Gastroesophageal sphincter (tissue), 4 donors: ENCODE results near the gene LLGL2. TPM values are rescaled to one million over a fixed set of nuclear protein-coding genes. Genes with fewer than 3 reads are reported as not detected.
"Not testable (repeated sequence)": the region's sequence is repeated elsewhere in the genome, so short reads cannot be mapped to it uniquely, and the experiment has no call there.

ENCODE experiments used
- ATAC-seq: fragments of 150-250 bp; one replicate; pipeline ENCODE4 v1.9.1; 2016; ENCODE audit warnings: mild to moderate bottlenecking, moderate library complexity
- H3K27ac ChIP-seq, 4 donors: fragments of 200-600 bp; sonication (generic) in 3 of 4; 1 replicate in 3 of 4; 2 replicates in 1 of 4; pipeline ENCODE4 v1.5.1; 2016 to 2019
- H3K27me3 ChIP-seq: fragments of 200-600 bp; sonication (generic); one replicate; pipeline ENCODE4 v1.5.1; 2019
- H3K36me3 ChIP-seq, 2 donors: fragments of 200-600 bp; sonication (generic); one replicate each; pipeline ENCODE4 v1.5.1; 2019; ENCODE audit warnings: control low read depth in 1 of 2
- H3K4me1 ChIP-seq, 3 donors: fragments of 200-600 bp; sonication (generic); 1 replicate in 2 of 3; 2 replicates in 1 of 3; pipeline ENCODE4 v1.5.1; 2016 to 2019; ENCODE audit warnings: control low read depth in 2 of 3
- H3K4me3 ChIP-seq, 2 donors: fragments of 200-600 bp; sonication (generic); one replicate each; pipeline ENCODE4 v1.5.1; 2019; ENCODE audit warnings: mild to moderate bottlenecking in 1 of 2, moderate library complexity in 1 of 2
- H3K9me3 ChIP-seq, 3 donors: fragments of 200-600 bp; sonication (generic); one replicate each; pipeline ENCODE4 v1.5.1; 2017 to 2019; ENCODE audit warnings: control low read depth in 2 of 3
- EP300 ChIP-seq: sonication (generic); formaldehyde crosslinking; IDR thresholded peaks from one replicate; pipeline ENCODE4 v1.6.1; 2017; ENCODE audit warnings: antibody characterized with exemption, mild to moderate bottlenecking
- POLR2A ChIP-seq, 2 donors: fragments of 450-650 bp; IDR thresholded peaks; one replicate each; pipeline ENCODE4 v1.6.1; 2017; ENCODE audit warnings: antibody characterized with exemption in 2 of 2, mild to moderate bottlenecking in 2 of 2, moderate library complexity in 1 of 2
- POLR2AphosphoS5 ChIP-seq: sonication (generic); formaldehyde crosslinking; IDR thresholded peaks from one replicate; pipeline ENCODE4 v1.6.1; 2017; ENCODE audit warnings: antibody characterized with exemption
- WGBS, 2 donors: methylation state at CpG; one replicate each; pipeline ENCODE4 v1.1.5; 2018; ENCODE audit warnings: low coverage in 1 of 2; 5-methylcytosine and 5-hydroxymethylcytosine counted together
- total RNA-seq, 4 donors: library from RNA; depleted of rRNA; stranded (reverse); fragments of >200 nt; gene quantifications; one replicate each; pipeline ENCODE4 v1.1.0, GENCODE V29; 2016
- TF ChIP-seq, protein P1 (sequence below), 4 experiments: fragments of 200-600 bp in 2 of 4; fragments of 450-650 bp in 2 of 4; sonication (generic) in 1 of 4; IDR thresholded peaks; one replicate each; pipeline ENCODE4 v1.5.1; 2017 to 2019; ENCODE audit warnings: antibody characterized with exemption in 4 of 4, mild to moderate bottlenecking in 2 of 4, moderate library complexity in 2 of 4

Gene LLGL2
- total RNA-seq, 4 donors from 2014 or later: 2.3 to 7.9 (median 5.8) TPM

DNA sequence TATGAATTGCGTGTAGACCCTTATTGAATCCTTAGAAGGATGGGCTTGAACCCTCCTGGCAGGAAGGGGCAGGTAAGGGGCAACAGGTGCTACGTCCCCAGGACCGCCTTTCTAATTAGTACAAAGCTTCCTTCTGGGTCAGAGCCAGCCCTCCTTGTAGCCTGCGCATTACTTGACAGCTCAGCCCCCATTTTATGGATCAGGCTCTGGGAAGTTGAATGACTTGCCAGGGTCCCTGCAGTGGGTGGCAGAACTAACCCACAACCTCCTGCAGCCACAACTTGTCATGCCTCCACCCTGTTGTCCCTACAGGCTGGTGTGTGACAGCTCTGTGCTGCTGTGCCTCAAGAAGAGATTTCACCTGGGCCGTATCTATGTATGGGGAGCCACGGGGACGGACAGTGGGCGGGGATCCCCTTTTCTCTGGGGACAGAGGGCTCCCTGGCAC lies 64.8 kb downstream of the LLGL2 start:
- Histone ChIP-seq H3K4me1 (peaks cover 0 to 34% (median 5%) of the 10 kb centered on the region in 3 donors), H3K4me3 (no peak overlapping the region), H3K27ac (peak overlapping the region in 2 of 4 donors; percentile 12 to 90), H3K36me3 (no peaks in the 10 kb centered on the region), H3K27me3 (peaks cover 14% of the 10 kb centered on the region), H3K9me3 (no peaks in the 10 kb centered on the region)
- 72 to 74% methylated on average over 3 to 7 of the region's 8 CpGs for WGBS, 2 donors
- TF ChIP-seq, protein P1, sequence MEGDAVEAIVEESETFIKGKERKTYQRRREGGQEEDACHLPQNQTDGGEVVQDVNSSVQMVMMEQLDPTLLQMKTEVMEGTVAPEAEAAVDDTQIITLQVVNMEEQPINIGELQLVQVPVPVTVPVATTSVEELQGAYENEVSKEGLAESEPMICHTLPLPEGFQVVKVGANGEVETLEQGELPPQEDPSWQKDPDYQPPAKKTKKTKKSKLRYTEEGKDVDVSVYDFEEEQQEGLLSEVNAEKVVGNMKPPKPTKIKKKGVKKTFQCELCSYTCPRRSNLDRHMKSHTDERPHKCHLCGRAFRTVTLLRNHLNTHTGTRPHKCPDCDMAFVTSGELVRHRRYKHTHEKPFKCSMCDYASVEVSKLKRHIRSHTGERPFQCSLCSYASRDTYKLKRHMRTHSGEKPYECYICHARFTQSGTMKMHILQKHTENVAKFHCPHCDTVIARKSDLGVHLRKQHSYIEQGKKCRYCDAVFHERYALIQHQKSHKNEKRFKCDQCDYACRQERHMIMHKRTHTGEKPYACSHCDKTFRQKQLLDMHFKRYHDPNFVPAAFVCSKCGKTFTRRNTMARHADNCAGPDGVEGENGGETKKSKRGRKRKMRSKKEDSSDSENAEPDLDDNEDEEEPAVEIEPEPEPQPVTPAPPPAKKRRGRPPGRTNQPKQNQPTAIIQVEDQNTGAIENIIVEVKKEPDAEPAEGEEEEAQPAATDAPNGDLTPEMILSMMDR (IDR thresholded peaks at IDR 0.05): no peak
- TF ChIP-seq POLR2A (IDR thresholded peaks at IDR 0.05) (no peak), POLR2AphosphoS5 (no peak), EP300 (no peak)
- no peak for ATAC-seq

DNA sequence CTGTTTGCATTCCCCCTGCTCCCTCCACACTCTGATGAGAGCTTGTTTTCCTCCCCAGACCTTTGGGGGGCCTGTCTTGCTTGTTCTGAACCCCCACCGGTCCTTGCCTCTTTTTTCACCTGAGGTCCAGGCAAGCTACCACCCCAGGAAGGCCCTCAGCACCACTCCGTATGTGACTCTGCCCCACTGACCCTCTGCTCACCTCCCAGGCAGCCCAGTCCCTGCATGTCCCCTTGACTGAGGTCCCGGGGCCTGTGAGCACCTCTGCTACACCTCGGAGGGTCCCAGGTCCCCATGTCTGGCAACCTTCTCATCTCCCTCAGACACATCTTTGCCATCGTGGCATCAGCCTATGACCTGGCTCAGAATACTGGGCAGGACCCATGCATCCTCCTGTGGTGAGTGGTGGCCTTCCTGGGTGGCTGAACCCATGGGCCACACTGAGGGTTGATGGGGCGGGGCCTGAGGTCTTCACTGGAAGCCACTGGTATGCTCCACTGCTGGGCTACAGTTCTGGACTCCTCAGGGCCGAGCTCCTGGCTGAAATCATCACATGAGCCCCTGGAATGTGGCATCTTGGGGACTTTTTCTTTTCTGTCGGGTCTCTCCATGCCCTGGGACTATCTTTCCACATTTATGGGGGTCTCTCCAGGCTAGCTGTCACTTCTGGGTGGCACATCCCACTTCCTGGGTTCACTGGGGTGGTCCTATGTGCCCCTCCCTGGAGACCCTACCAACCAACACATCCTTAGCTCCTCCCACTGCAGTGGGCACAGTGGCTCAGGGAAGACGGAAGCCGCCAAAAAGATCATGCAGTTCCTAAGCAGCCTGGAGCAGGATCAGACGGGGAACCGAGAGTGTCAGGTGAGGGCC lies 65.6 kb downstream of the LLGL2 start:
- H3K36me3 ChIP-seq: no peaks in the 10 kb centered on the region
- peak overlapping the region in 1 of 4 donors; percentile 12 for H3K27ac ChIP-seq
- TF ChIP-seq EP300: no peak
- TF ChIP-seq POLR2AphosphoS5: no peak
- TF ChIP-seq POLR2A (IDR thresholded peaks at IDR 0.05): no peak
- TF ChIP-seq, protein P1 (IDR thresholded peaks at IDR 0.05): no peak
- no peak overlapping the region for H3K4me3 ChIP-seq
- WGBS, 2 donors: 60% methylated on average over 5 of the region's 12 CpGs; no CpG with 5 or more reads in 1 of the 2 donors
- peaks cover 14% of the 10 kb centered on the region for H3K27me3 ChIP-seq
- H3K4me1 ChIP-seq: peaks cover 0 to 34% (median 5%) of the 10 kb centered on the region in 3 donors
- H3K9me3 ChIP-seq: no peaks in the 10 kb centered on the region
- no peak for ATAC-seq

GRCh38 chr17:75591722-75592302 lies 66.3 kb downstream of the LLGL2 start:
- H3K4me3 ChIP-seq: no peak overlapping the region
- H3K9me3 ChIP-seq: no peaks in the 10 kb centered on the region
- no peaks in the 10 kb centered on the region for H3K36me3 ChIP-seq
- no peak for ATAC-seq
- TF ChIP-seq POLR2AphosphoS5 (no peak), EP300 (no peak), POLR2A (IDR thresholded peaks at IDR 0.05) (no peak)
- TF ChIP-seq, protein P1 (IDR thresholded peaks at IDR 0.05): no peak
- H3K27ac ChIP-seq: no peak overlapping the region
- H3K4me1 ChIP-seq: peaks cover 0 to 34% (median 5%) of the 10 kb centered on the region in 3 donors
- 100% methylated on average over 2 of the region's 7 CpGs; no CpG with 5 or more reads in 1 of the 2 donors for WGBS, 2 donors
- H3K27me3 ChIP-seq: peaks cover 12% of the 10 kb centered on the region

DNA sequence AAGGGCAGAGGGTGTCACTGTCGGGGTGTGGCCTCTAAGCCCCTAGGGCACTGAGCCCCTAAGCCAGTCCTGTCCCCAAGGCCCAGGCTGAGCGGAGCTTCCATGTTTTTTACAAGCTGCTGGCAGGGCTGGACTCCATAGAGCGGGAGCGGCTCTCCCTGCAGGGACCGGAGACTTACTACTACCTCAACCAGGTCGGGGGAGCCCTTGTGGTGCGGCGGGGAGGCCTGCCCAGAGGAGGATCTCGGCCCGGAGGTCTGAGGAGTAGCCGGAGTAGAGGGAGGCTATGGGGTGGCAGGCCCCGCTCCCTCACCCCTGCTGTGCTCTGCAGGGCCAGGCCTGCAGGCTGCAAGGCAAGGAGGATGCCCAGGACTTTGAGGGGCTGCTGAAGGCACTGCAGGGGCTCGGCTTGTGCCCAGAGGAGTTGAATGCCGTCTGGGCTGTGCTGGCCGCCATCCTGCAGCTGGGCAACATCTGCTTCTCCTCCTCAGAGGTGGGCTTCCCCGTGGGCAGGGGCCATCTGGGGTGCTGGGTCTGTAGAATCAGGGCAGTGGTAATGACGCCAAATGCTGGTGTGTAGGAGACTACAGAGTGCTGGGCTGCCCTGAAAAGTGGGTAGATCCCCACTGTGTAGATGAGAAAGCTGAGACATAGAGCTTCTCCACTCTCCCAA lies 67.0 kb downstream of the LLGL2 start:
- WGBS, 2 donors: no CpG with 5 or more reads among the region's 17 CpGs
- no peak for ATAC-seq

GRCh38 chr17:75593430-75593829 lies 67.9 kb downstream of the LLGL2 start:
- not testable (repeated sequence) for H3K9me3 ChIP-seq, H3K27ac ChIP-seq, H3K36me3 ChIP-seq, H3K27me3 ChIP-seq, H3K4me3 ChIP-seq, ATAC-seq
- peaks cover 0 to 19% (median 0%) of the 10 kb centered on the region in 3 donors for H3K4me1 ChIP-seq
- WGBS, 2 donors: 88 to 97% methylated on average over 5 to 8 of the region's 9 CpGs

More for the DNA sequence above, 67.0 kb downstream of the LLGL2 start:
- no peak overlapping the region for H3K4me3 ChIP-seq
- no peaks in the 10 kb centered on the region for H3K9me3 ChIP-seq
- peaks cover 8% of the 10 kb centered on the region for H3K27me3 ChIP-seq
- peaks cover 0 to 28% (median 4%) of the 10 kb centered on the region in 3 donors for H3K4me1 ChIP-seq
- H3K36me3 ChIP-seq: no peaks in the 10 kb centered on the region
- TF ChIP-seq EP300: no peak
- no peak for TF ChIP-seq POLR2AphosphoS5
- TF ChIP-seq, protein P1 (IDR thresholded peaks at IDR 0.05): no peak
- no peak for TF ChIP-seq POLR2A (IDR thresholded peaks at IDR 0.05)
- H3K27ac ChIP-seq: no peak overlapping the region
